Measurements from ENCODE around the gene LCE1A. TPM values are rescaled to one million over a fixed set of nuclear protein-coding genes. Genes with fewer than 3 reads are reported as not detected.

Gene LCE1A, protein sequence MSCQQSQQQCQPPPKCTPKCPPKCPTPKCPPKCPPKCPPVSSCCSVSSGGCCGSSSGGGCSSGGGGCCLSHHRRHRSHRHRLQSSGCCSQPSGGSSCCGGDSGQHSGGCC
- polyA plus RNA-seq (2013, experiment 1 of 2), result not detected
- not detected for polyA plus RNA-seq (2013, experiment 2 of 2)

DNA sequence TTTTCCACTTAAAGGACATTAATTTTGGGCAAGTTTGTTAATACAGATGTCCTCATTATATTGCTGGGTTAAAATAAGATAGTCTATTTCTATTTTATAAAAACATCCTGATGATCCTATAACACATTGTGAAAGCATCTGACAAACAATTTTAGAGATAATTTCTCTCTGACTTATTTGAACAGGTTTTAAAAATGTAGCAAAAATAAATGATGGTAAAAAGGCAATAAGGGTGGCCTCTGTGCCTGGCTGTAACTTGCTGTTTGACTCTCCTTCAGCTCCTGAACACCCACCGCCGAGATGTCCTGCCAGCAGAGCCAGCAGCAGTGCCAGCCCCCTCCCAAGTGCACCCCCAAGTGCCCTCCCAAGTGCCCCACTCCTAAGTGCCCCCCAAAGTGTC is at the start of gene LCE1A:
TSS of gene LCE1A (plus strand) at position 301 of the 400 bp plus-strand sequence. CDS start at position 301, 0 bp downstream.
- Histone ChIP-seq H3K9me3 (ENCODE audit: insufficient read depth, low read depth, low read length) (peaks cover 77% of the 10 kb centered on the region), H3K27ac (ENCODE audit: low read depth, low read length) (no peak within 1 kb of the TSS), H3K36me3 (ENCODE audit: insufficient read depth, low read length) (no peaks in the 10 kb centered on the region), H3K9ac (ENCODE audit: low read depth, low read length) (no peak within 1 kb of the TSS), H3K4me1 (ENCODE audit: insufficient read depth, low read length) (no peaks in the 10 kb centered on the region), H3K4me3 (ENCODE audit: low read length) (no peak within 1 kb of the TSS), H3K27me3 (ENCODE audit: insufficient read depth, low read length) (no peaks in the 10 kb centered on the region)
- 76% methylated on average over 2 of the region's 2 CpGs for WGBS

DNA sequence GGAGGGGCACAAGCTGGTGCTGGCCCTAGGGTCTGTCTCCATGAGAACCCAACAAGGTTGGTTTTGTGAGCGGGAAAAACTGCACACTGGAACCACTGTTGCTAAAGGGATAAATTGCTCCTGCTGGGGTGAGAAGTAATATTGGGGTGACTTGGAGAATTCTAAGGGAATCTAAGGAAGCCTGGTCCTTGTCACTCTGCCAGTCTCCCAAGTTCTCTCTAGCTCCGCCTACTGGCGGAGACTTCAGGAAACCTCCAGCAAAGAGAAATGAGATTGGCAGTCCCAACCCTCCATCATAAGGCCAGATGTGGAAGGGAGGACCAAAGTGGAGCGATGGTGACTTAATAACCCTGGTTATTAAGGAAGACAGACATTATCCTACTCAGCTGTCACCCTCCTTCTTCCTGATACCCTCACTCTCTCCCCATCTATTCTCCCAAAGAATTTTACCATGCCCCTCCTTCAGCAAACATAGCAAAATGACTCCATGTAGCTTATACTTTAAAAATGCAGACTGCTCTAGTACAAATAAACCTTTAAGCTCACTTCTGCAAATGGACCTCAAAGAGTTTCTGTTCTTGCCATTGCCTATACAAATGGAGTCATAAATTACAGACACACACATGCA is 49.6 kb upstream of the LCE1A start:
- 89% methylated on average over 4 of the region's 4 CpGs for WGBS
- H3K36me3 ChIP-seq (ENCODE audit: insufficient read depth, low read length), result no peaks in the 10 kb centered on the region
- H3K4me1 ChIP-seq (ENCODE audit: insufficient read depth, low read length), result no peaks in the 10 kb centered on the region
- no peaks in the 10 kb centered on the region for H3K27me3 ChIP-seq (ENCODE audit: insufficient read depth, low read length)
- no peak overlapping the region for H3K4me3 ChIP-seq (ENCODE audit: low read length)
- H3K9me3 ChIP-seq (ENCODE audit: insufficient read depth, low read depth, low read length), result peaks cover 89% of the 10 kb centered on the region
- H3K27ac ChIP-seq (ENCODE audit: low read depth, low read length), result no peak overlapping the region
- H3K9ac ChIP-seq (ENCODE audit: low read depth, low read length), result no peak overlapping the region

DNA sequence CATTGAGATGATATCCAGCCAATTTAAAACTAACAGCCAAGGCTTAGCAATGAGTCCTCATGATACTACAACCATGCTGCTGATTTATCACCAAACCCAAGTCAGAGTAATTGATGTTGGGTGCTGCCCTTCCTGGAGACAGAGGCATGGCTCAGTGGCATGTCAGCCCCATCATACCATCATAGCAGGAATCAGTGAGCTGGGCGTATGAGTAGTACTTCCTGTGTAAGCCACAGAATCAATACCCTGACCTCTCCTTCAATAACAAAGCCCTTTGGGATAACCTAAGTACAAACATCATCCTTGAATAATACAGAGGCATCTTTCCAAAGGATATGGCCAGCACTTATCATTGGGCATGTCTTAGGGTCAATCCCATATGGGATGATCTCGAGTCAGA is 44.2 kb upstream of the LCE1A start:
- H3K9me3 ChIP-seq (ENCODE audit: insufficient read depth, low read depth, low read length), result peaks cover 88% of the 10 kb centered on the region
- no peak overlapping the region for H3K4me3 ChIP-seq (ENCODE audit: low read length)
- no peaks in the 10 kb centered on the region for H3K36me3 ChIP-seq (ENCODE audit: insufficient read depth, low read length)
- H3K4me1 ChIP-seq (ENCODE audit: insufficient read depth, low read length), result no peaks in the 10 kb centered on the region
- H3K27me3 ChIP-seq (ENCODE audit: insufficient read depth, low read length), result no peaks in the 10 kb centered on the region
- no peak overlapping the region for H3K27ac ChIP-seq (ENCODE audit: low read depth, low read length)
- H3K9ac ChIP-seq (ENCODE audit: low read depth, low read length), result no peak overlapping the region
- 64% methylated on average over 2 of the region's 2 CpGs for WGBS

DNA sequence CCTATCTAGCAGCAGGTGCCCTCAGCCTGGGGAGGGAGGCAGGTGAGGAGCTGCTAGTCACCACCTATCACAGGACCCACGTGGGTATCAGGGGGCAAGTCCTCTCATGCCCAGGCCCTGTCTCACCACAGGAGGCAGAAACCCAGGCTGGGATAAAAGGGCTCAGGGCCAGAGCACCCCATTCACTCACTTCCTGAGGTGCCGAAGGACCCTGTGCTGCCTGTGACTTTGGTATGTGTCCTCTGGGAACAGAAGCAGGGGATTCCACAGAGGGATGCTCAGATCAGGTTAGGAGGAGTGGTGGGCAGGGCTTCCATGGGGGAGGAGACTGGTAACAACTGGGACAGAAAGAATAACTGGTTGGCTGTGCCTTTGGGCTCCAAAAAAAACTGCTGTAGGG is 41.2 kb upstream of the LCE1A start, which contains the start of gene LCE1E:
TSS of gene LCE1E (plus strand) at position 181 of the 400 bp plus-strand sequence. CDS start 1,043 bp downstream, outside the sequence.
- WGBS, result 47% methylated on average over 2 of the region's 2 CpGs
- H3K27me3 ChIP-seq (ENCODE audit: insufficient read depth, low read length), result no peaks in the 10 kb centered on the region
- no peak within 1 kb of the TSS for H3K27ac ChIP-seq (ENCODE audit: low read depth, low read length)

DNA sequence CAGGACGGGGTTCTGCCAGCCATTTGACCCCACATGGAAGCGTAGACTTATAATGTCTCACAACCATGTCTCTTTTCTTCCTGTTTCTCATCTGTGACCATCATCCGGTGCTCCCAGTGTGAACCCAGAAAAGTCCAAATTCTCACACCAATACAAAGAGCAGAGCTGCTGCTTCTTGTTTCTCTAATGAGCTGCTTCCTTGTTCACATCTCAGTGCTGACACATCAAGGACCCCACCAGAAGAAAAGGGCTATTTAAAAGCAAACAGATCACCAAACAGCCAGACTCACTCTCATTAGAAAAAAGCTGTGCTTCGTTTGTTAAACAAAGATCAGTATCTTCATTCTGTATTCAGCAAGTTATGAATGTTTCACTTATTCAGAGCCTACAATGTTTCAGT is 31.6 kb upstream of the LCE1A start:
- H3K9me3 ChIP-seq (ENCODE audit: insufficient read depth, low read depth, low read length), result peaks cover 21% of the 10 kb centered on the region
- H3K36me3 ChIP-seq (ENCODE audit: insufficient read depth, low read length), result no peaks in the 10 kb centered on the region
- H3K27ac ChIP-seq (ENCODE audit: low read depth, low read length), result no peak overlapping the region
- no peak overlapping the region for H3K9ac ChIP-seq (ENCODE audit: low read depth, low read length)
- H3K27me3 ChIP-seq (ENCODE audit: insufficient read depth, low read length), result no peaks in the 10 kb centered on the region
- 63% methylated on average over 4 of the region's 4 CpGs for WGBS
- H3K4me3 ChIP-seq (ENCODE audit: low read length), result no peak overlapping the region
- no peaks in the 10 kb centered on the region for H3K4me1 ChIP-seq (ENCODE audit: insufficient read depth, low read length)

More for the DNA sequence above, 41.2 kb upstream of the LCE1A start, which contains the start of gene LCE1E:
- Histone ChIP-seq H3K36me3 (ENCODE audit: insufficient read depth, low read length) (no peaks in the 10 kb centered on the region), H3K9ac (ENCODE audit: low read depth, low read length) (no peak within 1 kb of the TSS), H3K4me1 (ENCODE audit: insufficient read depth, low read length) (no peaks in the 10 kb centered on the region), H3K4me3 (ENCODE audit: low read length) (no peak within 1 kb of the TSS), H3K9me3 (ENCODE audit: insufficient read depth, low read depth, low read length) (peaks cover 76% of the 10 kb centered on the region)

DNA sequence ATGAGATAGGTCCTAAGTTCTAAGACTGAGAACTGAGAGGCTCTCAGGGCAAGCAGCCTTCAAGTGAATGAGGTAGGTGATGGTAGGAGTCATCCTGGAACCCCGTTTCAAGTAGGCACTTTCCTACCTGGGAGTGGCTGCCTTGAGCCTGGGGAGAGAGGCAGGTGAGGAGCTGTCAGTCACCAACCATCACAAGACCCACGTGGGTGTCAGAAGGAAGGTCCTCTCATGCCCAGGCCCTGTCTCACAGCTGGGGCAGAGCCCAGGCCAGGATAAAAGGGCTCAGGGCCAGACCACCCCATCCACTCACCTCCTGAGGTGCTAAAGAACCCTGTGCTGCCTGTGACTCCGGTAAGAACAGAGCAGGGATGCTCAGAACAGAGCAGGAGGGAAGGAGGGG is 30.9 kb upstream of the LCE1A start, which contains the start of gene LCE1D:
TSS of gene LCE1D (plus strand) at position 301 of the 400 bp plus-strand sequence. CDS start 1,074 bp downstream, outside the sequence.
- 29% methylated on average over 2 of the region's 3 CpGs for WGBS
- Histone ChIP-seq H3K4me1 (ENCODE audit: insufficient read depth, low read length) (no peaks in the 10 kb centered on the region), H3K27ac (ENCODE audit: low read depth, low read length) (no peak within 1 kb of the TSS), H3K4me3 (ENCODE audit: low read length) (no peak within 1 kb of the TSS), H3K9ac (ENCODE audit: low read depth, low read length) (no peak within 1 kb of the TSS), H3K27me3 (ENCODE audit: insufficient read depth, low read length) (no peaks in the 10 kb centered on the region), H3K36me3 (ENCODE audit: insufficient read depth, low read length) (no peaks in the 10 kb centered on the region), H3K9me3 (ENCODE audit: insufficient read depth, low read depth, low read length) (peaks cover 28% of the 10 kb centered on the region)

DNA sequence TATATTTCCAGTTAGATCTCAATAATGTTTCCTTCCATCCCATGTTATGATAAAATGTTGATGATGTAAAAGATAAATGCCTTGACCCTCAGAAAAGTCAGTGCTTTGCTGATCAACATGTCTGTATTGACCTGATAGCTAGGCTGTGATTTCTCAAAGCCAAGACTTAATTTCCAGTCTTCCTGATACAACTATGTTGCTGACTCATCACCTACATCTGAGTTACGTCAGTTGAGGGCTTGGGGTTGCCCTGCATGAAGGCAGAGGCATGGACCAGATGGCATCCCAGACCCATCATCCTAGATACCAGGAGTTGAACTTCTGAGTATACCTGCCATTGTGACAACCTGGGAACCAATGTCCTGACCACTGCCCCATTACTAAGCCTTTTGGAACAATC is 25.9 kb upstream of the LCE1A start:
- Histone ChIP-seq H3K9me3 (ENCODE audit: insufficient read depth, low read depth, low read length) (peaks cover 71% of the 10 kb centered on the region), H3K27me3 (ENCODE audit: insufficient read depth, low read length) (no peaks in the 10 kb centered on the region), H3K36me3 (ENCODE audit: insufficient read depth, low read length) (no peaks in the 10 kb centered on the region), H3K9ac (ENCODE audit: low read depth, low read length) (no peak overlapping the region), H3K4me1 (ENCODE audit: insufficient read depth, low read length) (no peaks in the 10 kb centered on the region), H3K4me3 (ENCODE audit: low read length) (no peak overlapping the region), H3K27ac (ENCODE audit: low read depth, low read length) (no peak overlapping the region)
- WGBS, result 88% methylated on average over 1 of the region's 1 CpG

DNA sequence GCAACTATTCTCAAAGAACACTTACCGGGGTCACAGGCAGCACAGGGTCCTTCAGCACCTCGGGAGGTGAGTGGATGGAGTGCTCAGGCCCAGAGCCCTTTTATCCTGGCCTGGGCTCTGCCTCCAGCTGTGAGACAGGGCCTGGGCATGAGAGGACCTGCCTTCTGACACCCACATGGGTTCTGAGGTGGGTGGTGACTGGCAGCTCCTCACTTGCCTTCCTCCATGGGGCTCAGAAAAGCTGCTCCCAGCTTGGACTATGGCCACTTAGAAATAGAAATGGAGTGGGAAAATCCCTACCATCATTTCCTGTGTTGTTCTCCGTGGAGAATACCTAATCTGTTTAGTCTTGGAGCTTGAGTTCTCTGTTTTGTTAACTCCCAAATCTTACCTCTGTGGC is 20.7 kb upstream of the LCE1A start, which contains the start of gene LCE1C:
TSS of gene LCE1C (minus strand) at position 76 of the 400 bp plus-strand sequence. CDS start 1,173 bp downstream, outside the sequence.
- no peaks in the 10 kb centered on the region for H3K27me3 ChIP-seq (ENCODE audit: insufficient read depth, low read length)
- no peak within 1 kb of the TSS for H3K4me3 ChIP-seq (ENCODE audit: low read length)
- no peaks in the 10 kb centered on the region for H3K4me1 ChIP-seq (ENCODE audit: insufficient read depth, low read length)
- 61% methylated on average over 2 of the region's 3 CpGs for WGBS
- H3K9me3 ChIP-seq (ENCODE audit: insufficient read depth, low read depth, low read length), result peaks cover 95% of the 10 kb centered on the region
- no peak within 1 kb of the TSS for H3K27ac ChIP-seq (ENCODE audit: low read depth, low read length)
- H3K9ac ChIP-seq (ENCODE audit: low read depth, low read length), result no peak within 1 kb of the TSS
- no peaks in the 10 kb centered on the region for H3K36me3 ChIP-seq (ENCODE audit: insufficient read depth, low read length)

DNA sequence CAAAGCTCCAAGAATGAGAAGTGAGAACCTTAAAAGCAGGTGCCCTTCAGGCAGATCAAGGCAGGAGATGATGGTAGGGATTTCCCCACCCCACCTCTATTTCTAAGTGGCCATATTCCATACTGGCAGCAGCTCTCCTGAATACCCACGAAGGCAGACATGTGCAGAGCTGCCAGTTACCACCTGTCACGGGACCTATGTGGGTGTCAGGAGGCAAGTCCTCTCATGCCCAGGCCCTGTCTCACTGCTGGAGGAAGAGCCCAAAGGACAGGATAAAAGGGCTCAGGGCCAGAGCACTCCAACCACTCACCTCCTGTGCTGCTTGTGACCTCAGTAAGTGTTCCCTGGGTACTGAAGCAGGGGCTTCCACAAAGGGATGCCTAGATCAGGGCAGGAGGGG is 16.2 kb upstream of the LCE1A start:
- WGBS, result 52% methylated on average over 2 of the region's 2 CpGs
- H3K4me3 ChIP-seq (ENCODE audit: low read length), result no peak overlapping the region
- H3K9me3 ChIP-seq (ENCODE audit: insufficient read depth, low read depth, low read length), result peaks cover 93% of the 10 kb centered on the region
- H3K27ac ChIP-seq (ENCODE audit: low read depth, low read length), result no peak overlapping the region
- no peaks in the 10 kb centered on the region for H3K36me3 ChIP-seq (ENCODE audit: insufficient read depth, low read length)
- no peak overlapping the region for H3K9ac ChIP-seq (ENCODE audit: low read depth, low read length)
- H3K4me1 ChIP-seq (ENCODE audit: insufficient read depth, low read length), result no peaks in the 10 kb centered on the region
- H3K27me3 ChIP-seq (ENCODE audit: insufficient read depth, low read length), result no peaks in the 10 kb centered on the region

DNA sequence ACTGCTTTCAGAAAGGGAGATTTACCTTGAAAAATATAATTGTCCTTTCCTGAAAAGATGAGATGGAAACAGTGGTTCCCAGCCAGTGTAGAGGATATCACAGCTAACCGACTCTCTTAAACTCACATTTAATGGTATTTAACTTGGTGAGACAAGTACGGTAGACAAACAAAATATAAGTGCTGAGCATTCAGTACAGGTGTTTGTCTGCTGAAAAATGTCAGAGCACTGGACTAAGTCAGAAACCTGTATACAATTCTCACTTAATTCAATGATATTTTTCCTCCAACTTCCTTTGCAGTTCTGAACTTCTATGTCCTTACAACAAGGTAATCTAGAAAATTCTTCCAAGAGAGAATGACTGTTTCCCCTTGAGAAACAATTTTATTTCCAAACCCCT is 15.6 kb upstream of the LCE1A start, which contains the start of gene LCE1B:
TSS of gene LCE1B (plus strand) at position 301 of the 400 bp plus-strand sequence. CDS start 476 bp downstream, outside the sequence.
- H3K9ac ChIP-seq (ENCODE audit: low read depth, low read length), result no peak within 1 kb of the TSS
- no peak within 1 kb of the TSS for H3K27ac ChIP-seq (ENCODE audit: low read depth, low read length)
- H3K9me3 ChIP-seq (ENCODE audit: insufficient read depth, low read depth, low read length), result peaks cover 93% of the 10 kb centered on the region
- no peaks in the 10 kb centered on the region for H3K4me1 ChIP-seq (ENCODE audit: insufficient read depth, low read length)
- H3K36me3 ChIP-seq (ENCODE audit: insufficient read depth, low read length), result no peaks in the 10 kb centered on the region
- H3K27me3 ChIP-seq (ENCODE audit: insufficient read depth, low read length), result no peaks in the 10 kb centered on the region
- no peak within 1 kb of the TSS for H3K4me3 ChIP-seq (ENCODE audit: low read length)
- 96% methylated on average over 2 of the region's 2 CpGs for WGBS

DNA sequence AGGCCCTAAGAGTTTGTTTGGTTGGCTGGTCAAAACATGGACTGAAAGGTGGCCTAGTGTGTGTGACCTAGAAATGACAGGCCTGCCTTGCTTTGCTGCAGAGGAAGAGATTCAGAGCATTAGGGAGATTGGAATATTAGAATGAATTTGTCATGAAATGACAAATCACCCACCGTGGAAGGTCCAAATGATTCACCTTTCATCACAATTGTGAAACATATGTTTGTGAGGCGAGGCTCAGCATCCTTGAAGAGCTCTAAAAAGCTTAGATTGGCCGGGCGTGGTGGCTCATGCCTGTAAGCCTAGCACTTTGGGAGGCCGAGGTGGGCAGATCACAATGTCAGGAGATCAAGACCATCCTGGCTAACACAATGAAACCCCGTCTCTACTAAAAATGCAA is 10.0 kb upstream of the LCE1A start:
- Histone ChIP-seq H3K9ac (ENCODE audit: low read depth, low read length) (no peak overlapping the region), H3K4me3 (ENCODE audit: low read length) (no peak overlapping the region), H3K27ac (ENCODE audit: low read depth, low read length) (no peak overlapping the region), H3K4me1 (ENCODE audit: insufficient read depth, low read length) (no peaks in the 10 kb centered on the region), H3K9me3 (ENCODE audit: insufficient read depth, low read depth, low read length) (peaks cover 83% of the 10 kb centered on the region), H3K36me3 (ENCODE audit: insufficient read depth, low read length) (no peaks in the 10 kb centered on the region), H3K27me3 (ENCODE audit: insufficient read depth, low read length) (no peaks in the 10 kb centered on the region)
- 79% methylated on average over 6 of the region's 6 CpGs for WGBS

Data from HUES64 (cell line).